ENCODE results near the gene CDKL1. TPM values are rescaled to one million over a fixed set of nuclear protein-coding genes. Genes with fewer than 3 reads are reported as not detected.
A peak's percentile ranks its signal among the peaks of the same experiment; 100 is the strongest.

Gene CDKL1
- total and polyA plus RNA-seq, 2 of the 13 experiments (the other 11 are each of a cell fraction or from before 2014, with no cell fraction given), result 4.4 to 5.1 TPM

- TF ChIP-seq ZBTB43 (CRISPR knock-in tag; conservative IDR thresholded peaks at IDR 0.05), result peak; percentile 84; the same call in 1 of the 2 replicates
- TF ChIP-seq SIX1 (CRISPR knock-in tag; IDR thresholded peaks at IDR 0.05; ENCODE audit: borderline replicate concordance), result no peak
- no peak; the same call in 1 of the 2 replicates for TF ChIP-seq ZNF580 (CRISPR knock-in tag; IDR thresholded peaks at IDR 0.05; ENCODE audit: borderline replicate concordance, low read depth)
- TF ChIP-seq E2F1 (CRISPR knock-in tag; IDR thresholded peaks at IDR 0.05), result 0 out of 2 replicates have a peak, but pooled peaks have one; percentile 26
- TF ChIP-seq GABPA (IDR thresholded peaks at IDR 0.05; ENCODE audit: low read depth, low read length), result no peak
- TF ChIP-seq GABPA (CRISPR knock-in tag; IDR thresholded peaks at IDR 0.05; ENCODE audit: low read depth), result no peak
- 0 out of 2 replicates have a peak, but pooled peaks have one; percentile 56 for TF ChIP-seq PRMT3 (CRISPR knock-in tag; IDR thresholded peaks at IDR 0.05; ENCODE audit: borderline replicate concordance, low read depth)
- TF ChIP-seq MYC (CRISPR knock-in tag; IDR thresholded peaks at IDR 0.05; ENCODE audit: borderline replicate concordance), result peak; percentile 96
- no peak for TF ChIP-seq ZNF101 (CRISPR knock-in tag; IDR thresholded peaks at IDR 0.05; ENCODE audit: borderline replicate concordance, low read depth)
- TF ChIP-seq LCORL (IDR thresholded peaks at IDR 0.05), result no peak
- no peak for TF ChIP-seq LCORL (CRISPR knock-in tag; IDR thresholded peaks at IDR 0.05)
- no peak for TF ChIP-seq ZBTB40 (IDR thresholded peaks at IDR 0.05)
- no peak; the same call in 1 of the 2 replicates for TF ChIP-seq ZBTB40 (CRISPR knock-in tag; IDR thresholded peaks at IDR 0.05)
- no peak for TF ChIP-seq ZNF17 (CRISPR knock-in tag; IDR thresholded peaks at IDR 0.05)
- no peak for TF ChIP-seq ZBTB20 (CRISPR knock-in tag; IDR thresholded peaks at IDR 0.05; ENCODE audit: borderline replicate concordance, low read depth)
Measured at GRCh38 chr14:50396631-50397389, at the start of gene CDKL1 (continued).
